ENCODE data around the gene CCR6.
"Not testable (repeated sequence)": the region's sequence is repeated elsewhere in the genome, so short reads cannot be mapped to it uniquely, and the experiment has no call there.

CCR6 gene

DNA sequence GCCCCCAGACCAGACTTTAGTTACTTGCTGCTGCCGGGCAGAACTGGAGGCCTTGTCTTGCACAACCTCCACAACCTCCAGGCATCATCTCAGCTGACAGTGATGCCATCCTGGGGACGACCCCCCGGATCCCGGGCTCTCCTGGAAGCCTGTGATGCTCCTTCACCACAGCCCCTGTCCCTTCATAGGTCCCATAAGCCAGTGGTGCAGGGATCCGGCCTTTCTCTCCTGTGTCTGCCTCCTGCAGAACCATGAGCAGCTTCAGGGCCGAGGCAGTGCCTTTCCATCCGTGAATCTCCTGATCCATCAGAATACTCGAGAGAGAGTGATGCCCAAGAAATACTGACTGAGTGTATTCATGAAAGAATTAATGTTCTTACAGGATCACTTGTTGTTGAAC is 57.2 kb downstream of the CCR6 start:
- not testable (repeated sequence) for DNase-seq

DNA sequence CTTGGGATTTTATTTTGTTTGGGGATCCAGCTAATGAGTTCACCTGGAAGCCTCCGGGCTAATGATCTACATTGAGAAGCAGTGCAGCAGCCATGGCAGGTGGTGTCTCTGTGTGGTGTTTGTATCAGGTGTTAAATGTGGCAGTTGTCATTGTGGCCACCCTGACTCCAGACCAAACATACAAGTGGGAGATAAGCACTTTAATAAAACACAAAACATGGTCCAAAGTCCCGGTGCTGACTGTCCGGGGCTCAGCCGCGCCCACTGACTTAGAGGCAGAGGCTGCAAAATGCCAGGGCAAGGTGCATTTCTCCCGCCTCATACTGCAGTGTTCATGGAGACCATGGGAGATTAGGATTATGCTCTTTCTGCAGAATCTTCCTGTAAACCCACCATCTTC is 58.5 kb downstream of the CCR6 start:
- not testable (repeated sequence) for DNase-seq

DNA sequence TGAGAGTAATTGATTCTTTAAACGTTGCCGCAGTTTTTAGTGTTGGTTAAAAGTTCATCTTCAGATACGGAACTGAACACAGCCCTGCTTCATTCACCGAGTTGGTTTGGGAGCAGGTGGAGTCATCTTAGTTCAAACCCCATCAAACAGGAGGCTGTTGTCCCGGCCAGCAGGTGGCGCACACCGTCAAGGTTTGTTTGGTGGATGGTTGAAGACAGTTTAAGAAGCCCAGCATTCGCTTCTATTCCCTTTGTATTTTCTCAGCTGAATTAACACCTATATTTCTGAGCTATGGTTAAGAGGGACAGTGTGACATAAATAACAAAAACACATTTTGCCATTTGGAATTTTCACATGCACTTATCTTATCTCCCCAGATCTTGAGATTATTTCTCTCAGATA is 60.0 kb downstream of the CCR6 start:
- DNase-seq, result not testable (repeated sequence)

DNA sequence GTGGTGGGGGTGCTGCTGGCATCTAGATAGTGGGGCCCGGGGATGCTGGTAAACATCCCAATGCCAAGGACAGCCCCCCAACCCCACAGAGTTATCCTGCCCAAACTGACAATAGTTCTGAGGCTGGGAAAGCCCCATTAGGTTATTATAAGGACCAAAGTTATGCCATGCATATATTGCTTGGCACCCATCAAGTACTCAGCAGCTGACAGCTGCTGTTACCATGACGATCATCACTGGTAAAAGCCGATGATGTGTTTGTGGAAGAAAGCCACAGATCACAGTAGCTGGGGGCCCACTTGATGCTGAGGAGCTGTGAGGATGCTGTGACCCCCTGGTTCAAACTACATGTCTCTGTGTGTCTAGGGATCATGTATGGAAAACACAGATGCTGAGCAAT is 62.2 kb downstream of the CCR6 start:
- not testable (repeated sequence) for DNase-seq

DNA sequence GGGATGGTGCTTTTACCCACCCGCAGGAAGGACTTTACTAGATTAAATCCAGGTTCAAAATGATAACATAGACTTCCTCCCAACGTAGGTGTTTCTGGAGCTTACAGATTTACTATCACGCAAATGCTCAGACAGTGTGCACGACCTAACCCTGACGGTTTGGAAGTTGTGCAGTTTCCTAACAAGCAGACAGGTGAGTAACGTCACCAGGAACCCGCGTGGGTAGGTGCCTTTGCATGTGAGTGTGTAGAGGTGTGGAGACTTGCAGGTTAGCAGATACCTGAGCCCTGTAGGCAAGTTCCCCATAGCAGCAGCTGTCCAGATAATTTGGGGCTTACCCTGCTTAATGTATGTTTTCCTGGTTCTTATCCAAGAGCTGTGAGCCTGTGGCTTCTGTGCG is 64.4 kb downstream of the CCR6 start:
- DNase-seq, result not testable (repeated sequence)

Measured in activated gamma-delta T cell (primary cell).